Right renal cortex interstitium (tissue), 3 donors: ENCODE data around the gene DIDO1. TPM values are rescaled to one million over a fixed set of nuclear protein-coding genes. Genes with fewer than 3 reads are reported as not detected.

Experiments
- polyA plus RNA-seq, 3 donors: library from polyadenylated mRNA; unstranded; fragments of 120-200 nt; gene quantifications; one replicate each; pipeline ENCODE4 v1.2.1, GENCODE V29; 2013; ENCODE audit not compliant: insufficient read length in 3 of 3

DIDO1 gene
- polyA plus RNA-seq, 3 donors: 49.0 to 58.6 (median 57.1) TPM

Other genes starting within 250 kb of the DIDO1 start
- 1 to 10 TPM in 2 of 3 donors, under 1 TPM in 1; 0.96 to 1.2 (median 1.0) TPM for gene NTSR1, start 217.7 kb downstream of the DIDO1 start, polyA plus RNA-seq
- 10 to 100 TPM; 15.0 to 16.0 (median 15.2) TPM for gene MRGBP, start 130.0 kb downstream of the DIDO1 start, polyA plus RNA-seq
- gene OGFR, start 121.7 kb downstream of the DIDO1 start, polyA plus RNA-seq: 10 to 100 TPM; 23.9 to 24.5 (median 24.2) TPM
- 10 to 100 TPM; 12.7 to 19.5 (median 14.1) TPM for gene COL9A3, start 109.5 kb downstream of the DIDO1 start, polyA plus RNA-seq
- gene TCFL5, start 64.7 kb downstream of the DIDO1 start, polyA plus RNA-seq: 10 to 100 TPM; 12.5 to 13.0 (median 12.5) TPM
- gene GID8, start 11.6 kb upstream of the DIDO1 start, polyA plus RNA-seq: 10 to 100 TPM; 48.9 to 54.1 (median 52.0) TPM
- gene SLC17A9, start 26.2 kb upstream of the DIDO1 start, polyA plus RNA-seq: 1 to 10 TPM in 2 of 3 donors, under 1 TPM in 1; 0.95 to 1.2 (median 1.1) TPM
- gene BHLHE23, start 80.5 kb upstream of the DIDO1 start, polyA plus RNA-seq: not detected